ENCODE results near the gene MGARP.
"Not testable (repeated sequence)": the region's sequence is repeated elsewhere in the genome, so short reads cannot be mapped to it uniquely, and the experiment has no call there.

MGARP gene

GRCh38 chr4:139295206-139295941 lies 15.3 kb upstream of the MGARP start:
- DNase-seq: peak; percentile 78

DNA sequence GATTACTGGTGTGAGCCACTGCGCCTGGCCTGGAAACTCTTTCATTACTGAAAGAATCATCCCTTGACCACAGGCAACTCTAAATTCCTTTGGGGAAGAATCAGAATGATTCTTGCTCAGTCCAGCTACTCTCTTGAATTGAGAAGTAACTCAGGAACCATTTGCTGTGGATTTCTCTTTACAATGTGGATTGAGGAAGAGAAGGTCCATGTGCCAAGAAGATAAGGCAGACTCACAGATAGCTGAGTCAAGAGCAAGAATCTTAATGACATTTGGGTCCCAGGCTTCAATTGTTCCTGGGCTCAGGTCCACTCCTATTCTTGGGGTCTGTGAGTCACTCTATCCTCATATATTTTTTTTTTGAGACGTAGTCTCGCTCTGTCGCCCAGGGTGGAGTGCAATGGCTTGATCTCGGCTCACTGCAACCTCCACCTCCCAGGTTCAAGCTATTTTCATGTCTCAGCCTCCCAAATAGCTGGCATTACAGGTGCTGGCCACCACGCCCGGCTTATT lies 6.2 kb upstream of the MGARP start:
- DNase-seq: no peak

- DNase-seq: no peak
These were observed 2.7 kb upstream of the MGARP start for GRCh38 chr4:139282721-139283075.

DNA sequence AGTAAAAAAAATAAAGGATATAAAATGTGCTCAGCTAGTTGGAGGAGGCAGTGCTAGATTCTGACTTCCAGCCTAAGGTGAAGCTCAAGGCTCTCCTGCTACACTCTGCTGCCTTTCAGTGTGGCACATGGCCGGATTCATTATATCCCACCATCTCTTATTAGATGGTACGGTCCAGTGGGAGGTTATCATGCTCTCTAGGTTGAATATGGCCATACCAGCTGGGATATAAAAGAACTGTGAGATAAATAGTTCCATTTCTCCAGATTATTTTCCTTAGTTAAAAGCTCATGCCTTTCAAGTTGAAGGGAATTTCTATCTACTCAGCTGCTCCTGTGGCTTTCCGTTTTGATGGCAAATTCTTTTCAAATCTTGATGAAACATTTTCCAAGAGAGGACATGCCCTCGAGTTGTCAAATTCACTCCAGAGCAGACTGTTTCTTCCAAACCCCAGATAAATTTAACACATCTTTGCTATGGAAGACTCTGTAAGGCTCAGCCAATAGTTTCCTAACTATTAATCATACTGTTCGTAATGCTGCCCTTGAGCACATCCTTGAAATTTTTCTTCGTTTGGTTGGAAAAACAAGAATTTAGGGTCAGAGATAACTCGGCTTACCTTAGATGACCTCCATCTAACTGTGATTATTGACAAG lies 2.2 kb upstream of the MGARP start:
- DNase-seq: no peak

DNA sequence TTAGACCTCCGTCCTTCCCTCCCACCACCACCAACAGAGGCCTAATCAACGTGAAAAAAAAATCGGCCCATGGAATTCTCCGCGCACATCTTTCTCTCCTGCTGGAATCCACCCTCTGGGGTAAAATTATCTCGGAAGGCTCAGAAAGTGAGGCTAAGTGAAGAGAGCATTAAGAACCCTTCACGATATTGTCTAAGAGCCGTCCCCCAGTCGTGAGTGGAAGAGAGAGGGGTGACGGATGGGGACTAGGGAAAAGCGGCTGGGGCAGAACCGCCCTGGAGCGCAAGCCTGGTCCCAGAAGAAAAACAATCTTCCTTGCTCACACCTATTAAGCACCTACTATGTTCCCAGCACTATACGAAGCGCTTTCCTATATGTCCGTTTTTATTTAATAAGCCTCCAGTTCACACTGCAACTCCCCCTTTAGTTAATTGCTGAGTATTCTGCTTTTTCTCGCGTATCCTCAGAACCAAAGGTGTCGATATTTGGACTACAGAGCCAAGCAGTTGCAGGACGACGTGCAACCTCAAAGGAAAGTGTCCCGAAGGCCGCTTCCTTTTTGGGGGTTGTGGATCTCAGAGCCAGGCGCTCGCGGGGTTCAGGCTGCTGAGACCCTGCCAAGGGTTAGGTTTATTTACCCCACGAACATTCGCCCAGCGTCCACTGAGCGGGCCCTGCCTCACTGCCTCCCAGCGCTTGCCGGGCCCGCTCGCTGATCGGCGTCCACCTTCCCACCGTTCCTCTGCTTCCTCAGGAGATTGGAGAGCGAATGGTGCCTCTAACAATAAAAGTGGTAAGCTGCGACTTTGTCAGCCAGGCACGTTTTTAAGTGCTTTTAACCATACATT lies 889 bp downstream of the MGARP start:
- DNase-seq: no peak

GRCh38 chr4:139278485-139278884 lies 1.5 kb downstream of the MGARP start:
- DNase-seq: no peak

DNA sequence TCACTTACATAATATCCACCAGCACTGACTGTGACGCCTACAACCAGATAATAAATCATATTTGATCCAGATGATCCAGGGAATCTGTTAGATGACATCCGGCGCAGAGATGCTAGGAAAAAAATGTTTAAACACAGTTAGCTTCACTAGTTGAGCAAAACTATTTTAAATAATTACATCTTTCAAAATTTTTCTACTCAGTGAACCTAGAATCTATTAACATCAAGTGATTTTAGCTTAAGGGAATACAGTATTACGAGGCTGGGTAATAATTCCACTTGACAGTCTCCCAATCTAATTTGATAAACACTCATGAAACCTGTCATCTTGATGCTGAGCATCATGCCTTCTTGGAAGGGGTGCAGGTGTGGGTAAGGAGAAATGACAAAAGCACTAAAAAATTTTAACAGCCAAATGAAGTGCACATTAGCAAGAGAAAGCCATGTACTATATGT lies 4.7 kb downstream of the MGARP start:
- DNase-seq: no peak

GRCh38 chr4:139274790-139275189 lies 5.2 kb downstream of the MGARP start:
- no peak for DNase-seq

DNA sequence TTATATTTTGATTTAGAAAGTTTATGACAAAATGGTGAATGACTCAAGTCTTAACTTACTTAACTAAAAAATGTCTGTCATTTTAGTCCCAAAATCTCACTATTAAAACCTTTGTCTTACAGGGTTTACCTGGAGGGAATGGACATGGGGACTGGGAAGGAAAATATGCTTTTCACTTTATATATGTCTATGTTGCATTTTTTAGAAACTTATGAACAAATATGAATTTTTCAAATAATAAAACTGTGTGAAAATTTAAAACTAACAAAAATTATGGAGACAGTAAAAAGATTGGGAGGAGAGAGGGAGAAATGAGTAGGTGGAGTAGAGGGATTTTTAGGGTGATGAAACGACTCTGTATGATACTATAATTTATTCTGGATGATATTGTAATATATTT lies 6.2 kb downstream of the MGARP start:
- DNase-seq: no peak

- DNase-seq: no peak
These were observed 12.7 kb downstream of the MGARP start for GRCh38 chr4:139267301-139267700.

- DNase-seq: no peak
These were observed 13.3 kb downstream of the MGARP start for GRCh38 chr4:139266583-139267257.

- no peak for DNase-seq
These were observed 13.8 kb downstream of the MGARP start for GRCh38 chr4:139266208-139266582.

GRCh38 chr4:139265654-139266053 lies 14.4 kb downstream of the MGARP start:
- DNase-seq: no peak

DNA sequence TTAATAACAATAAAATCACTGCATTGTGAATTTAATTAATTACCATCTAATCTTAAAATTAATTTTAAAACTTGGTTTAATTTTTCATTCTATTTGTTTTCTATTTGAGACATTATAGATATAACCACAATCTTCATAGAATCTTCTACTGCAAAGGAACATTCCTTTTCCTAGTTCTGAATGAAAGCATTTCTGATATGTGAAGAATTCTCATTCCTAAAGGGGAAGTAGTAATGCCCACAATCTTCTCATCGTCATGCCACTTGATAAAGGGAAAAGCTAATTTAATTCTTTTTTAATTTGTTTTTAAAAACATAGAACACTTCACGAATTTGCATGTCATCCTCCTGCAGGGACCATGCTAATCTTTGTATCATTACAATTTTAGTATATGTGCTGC lies 23.7 kb downstream of the MGARP start:
- DNase-seq: no peak

- DNase-seq: not testable (repeated sequence)
These were observed 24.4 kb downstream of the MGARP start for GRCh38 chr4:139255581-139255980.

DNA sequence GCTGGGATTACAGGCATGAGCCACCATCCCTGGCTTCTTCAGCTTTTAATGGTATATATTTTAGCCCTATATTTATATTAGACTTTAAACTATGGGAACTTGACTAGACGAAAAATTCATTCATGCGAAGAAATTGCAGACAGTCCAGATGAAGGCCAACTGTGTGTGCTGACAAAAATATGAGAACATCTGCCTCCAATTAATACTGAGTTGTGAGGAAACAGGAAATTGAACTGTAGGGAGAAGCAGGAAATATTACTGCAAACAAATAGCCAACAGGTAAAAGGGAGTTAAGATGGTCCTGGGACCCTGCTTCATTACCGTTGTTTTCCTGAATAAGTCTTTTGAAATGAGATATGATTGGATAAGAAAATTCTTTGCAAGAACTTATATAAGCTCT lies 26.3 kb downstream of the MGARP start:
- DNase-seq: no peak

- no peak for DNase-seq
These were observed 27.0 kb downstream of the MGARP start for GRCh38 chr4:139253046-139253445.

- DNase-seq: no peak
These were observed 32.3 kb downstream of the MGARP start for GRCh38 chr4:139247700-139248238.

GRCh38 chr4:139247241-139247640 lies 32.8 kb downstream of the MGARP start:
- DNase-seq: no peak

DNA sequence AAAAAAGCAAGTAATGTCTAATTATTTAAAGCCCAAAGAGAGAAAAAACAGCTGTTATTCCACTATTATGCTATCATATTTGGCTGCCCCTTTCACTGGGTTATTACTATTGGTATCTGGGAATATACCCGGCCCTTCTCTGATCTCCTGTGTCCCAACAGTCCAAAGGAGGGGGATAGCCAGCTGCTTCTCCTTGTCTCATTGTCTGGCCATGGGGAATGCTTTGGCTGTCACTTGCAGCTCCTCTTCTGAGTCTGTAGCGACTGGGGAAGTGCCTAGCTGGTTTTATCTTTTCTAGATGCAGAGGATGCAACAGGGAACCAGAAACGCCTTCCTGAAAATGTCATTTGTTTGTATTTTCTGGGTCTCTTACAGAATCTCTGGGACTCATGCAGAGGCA lies 33.9 kb downstream of the MGARP start:
- no peak for DNase-seq

DNA sequence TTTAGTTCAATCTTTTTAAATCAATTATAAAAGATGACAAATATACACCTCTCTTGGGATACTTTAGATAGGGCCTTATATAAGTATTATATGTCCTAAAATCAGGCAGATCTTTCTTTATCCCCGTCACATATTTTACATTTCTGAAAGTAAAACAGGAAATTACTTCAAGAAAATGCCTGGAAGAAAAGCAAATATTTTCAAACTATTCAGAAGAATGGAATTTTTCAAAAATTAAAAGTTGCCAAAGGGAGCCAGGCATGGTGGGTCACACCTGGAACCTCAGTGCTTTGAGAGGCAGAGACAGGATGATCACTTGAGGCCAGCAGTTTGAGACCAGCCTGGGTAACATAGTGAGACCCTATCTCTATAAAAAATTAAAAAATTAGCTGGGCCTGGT lies 34.4 kb downstream of the MGARP start:
- no peak for DNase-seq

DNA sequence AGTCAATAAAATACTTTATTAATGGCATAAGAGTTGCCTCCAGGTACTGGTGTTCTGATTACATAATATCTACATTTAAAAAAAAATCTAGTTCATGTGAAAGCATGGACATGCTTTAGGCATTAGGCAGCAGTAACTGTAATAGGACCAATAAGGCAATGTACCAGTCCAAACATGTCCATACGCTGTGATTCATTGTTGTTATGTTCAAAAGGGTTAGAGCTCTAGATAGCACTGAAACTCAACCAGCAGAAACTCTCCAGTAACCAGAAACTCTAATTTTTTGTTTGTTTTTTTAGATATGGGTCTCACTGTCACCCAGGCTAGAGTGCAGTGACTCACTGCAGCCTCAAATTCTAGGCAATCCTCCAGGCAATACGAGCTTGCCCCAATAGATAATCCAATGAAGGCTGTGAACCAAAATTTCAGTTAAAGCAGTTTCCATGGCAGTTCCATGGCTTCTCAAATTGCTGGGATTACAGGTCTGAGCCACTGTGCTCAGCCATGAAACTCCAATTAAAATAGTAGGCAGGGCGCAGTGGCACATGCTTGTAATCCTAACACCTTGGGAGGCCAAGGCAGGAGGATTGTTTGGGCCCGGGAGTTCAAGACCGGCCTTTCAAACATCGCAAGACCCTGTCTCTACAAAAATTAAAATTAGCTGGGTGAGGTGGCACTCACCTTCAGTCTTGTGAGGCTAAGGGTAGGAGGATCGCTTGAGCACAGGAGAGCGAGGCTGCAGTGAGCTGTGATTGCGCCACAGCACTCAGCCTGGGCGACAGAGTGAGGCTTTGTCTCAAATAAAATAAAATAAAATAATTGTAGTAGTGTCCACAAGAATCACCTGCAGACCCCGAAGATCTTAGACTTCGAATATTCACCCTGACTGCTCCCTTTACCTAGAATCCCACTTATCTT lies 36.3 kb downstream of the MGARP start:
- DNase-seq: no peak
